Measurements from ENCODE around the gene ATP6AP1. TPM values are rescaled to one million over a fixed set of nuclear protein-coding genes. Genes with fewer than 3 reads are reported as not detected.

Gene ATP6AP1
- total and polyA plus RNA-seq, 2 experiments from 2014 or later: 37.7 to 52.1 TPM

DNA sequence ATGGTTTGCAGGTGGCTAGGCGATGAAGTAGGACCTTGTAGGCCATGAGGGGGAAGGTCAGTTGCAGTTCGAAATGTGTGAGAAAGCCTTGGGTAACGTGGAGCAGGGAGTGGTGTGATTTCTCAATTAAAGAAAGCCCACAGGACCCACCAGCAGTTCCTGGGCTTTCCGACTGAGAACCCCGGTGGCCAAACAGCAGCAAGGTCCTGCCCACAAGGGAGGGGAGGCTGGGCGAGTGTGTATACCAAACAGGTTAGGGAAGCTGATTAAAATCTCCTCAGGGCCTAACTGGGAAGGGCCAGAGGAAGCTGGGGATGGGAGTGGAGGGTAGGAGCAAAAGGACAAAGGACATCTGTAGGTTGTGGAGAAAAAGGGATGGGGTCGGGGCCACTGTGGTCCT is 2.4 kb downstream of the ATP6AP1 start:
- Histone ChIP-seq H4K20me1 (replicated peaks; ENCODE audit: insufficient read depth) (no peaks in the 10 kb centered on the region), H3K4me1 (ENCODE audit: insufficient read depth) (no peaks in the 10 kb centered on the region; the same call in 1 of the 2 replicates), H2AFZ (no peak overlapping the region), H3K27me3 (ENCODE audit: insufficient read depth) (no peaks in the 10 kb centered on the region), H3F3A (replicated peaks; ENCODE audit: low read depth) (no peaks in the 10 kb centered on the region), H3K27ac (ENCODE audit: low read depth) (no peak overlapping the region), H3K4me2 (no peak overlapping the region), H3K79me2 (replicated peaks; ENCODE audit: insufficient read depth) (peaks cover 11% of the 10 kb centered on the region), H3K9me2 (ENCODE audit: insufficient read depth) (no peaks in the 10 kb centered on the region), H3K4me3 (no peak overlapping the region), H3K36me3 (ENCODE audit: insufficient read depth) (no peaks in the 10 kb centered on the region)
- peak overlapping the region; percentile 85; the same call in 1 of the 2 replicates for H3K27ac Mint-ChIP-seq
- DNase-seq (ENCODE audit: low spot score) (no peak), ATAC-seq (no peak)
- H3K27me3 Mint-ChIP-seq (ENCODE audit: insufficient read depth, low read depth, poor library complexity): peaks cover 4% of the 10 kb centered on the region
- H3K9me3 Mint-ChIP-seq: no peaks in the 10 kb centered on the region
- TF ChIP-seq JUNB (IDR thresholded peaks at IDR 0.05; ENCODE audit: unreplicated experiment): no peak
- no peak for TF ChIP-seq EZH2 (IDR thresholded peaks at IDR 0.05; ENCODE audit: low read depth, unreplicated experiment)
- TF ChIP-seq, protein P1, sequence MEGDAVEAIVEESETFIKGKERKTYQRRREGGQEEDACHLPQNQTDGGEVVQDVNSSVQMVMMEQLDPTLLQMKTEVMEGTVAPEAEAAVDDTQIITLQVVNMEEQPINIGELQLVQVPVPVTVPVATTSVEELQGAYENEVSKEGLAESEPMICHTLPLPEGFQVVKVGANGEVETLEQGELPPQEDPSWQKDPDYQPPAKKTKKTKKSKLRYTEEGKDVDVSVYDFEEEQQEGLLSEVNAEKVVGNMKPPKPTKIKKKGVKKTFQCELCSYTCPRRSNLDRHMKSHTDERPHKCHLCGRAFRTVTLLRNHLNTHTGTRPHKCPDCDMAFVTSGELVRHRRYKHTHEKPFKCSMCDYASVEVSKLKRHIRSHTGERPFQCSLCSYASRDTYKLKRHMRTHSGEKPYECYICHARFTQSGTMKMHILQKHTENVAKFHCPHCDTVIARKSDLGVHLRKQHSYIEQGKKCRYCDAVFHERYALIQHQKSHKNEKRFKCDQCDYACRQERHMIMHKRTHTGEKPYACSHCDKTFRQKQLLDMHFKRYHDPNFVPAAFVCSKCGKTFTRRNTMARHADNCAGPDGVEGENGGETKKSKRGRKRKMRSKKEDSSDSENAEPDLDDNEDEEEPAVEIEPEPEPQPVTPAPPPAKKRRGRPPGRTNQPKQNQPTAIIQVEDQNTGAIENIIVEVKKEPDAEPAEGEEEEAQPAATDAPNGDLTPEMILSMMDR (conservative IDR thresholded peaks at IDR 0.05; ENCODE audit: low read depth in 2 of 2): no peak
- no peak for TF ChIP-seq ZNF331 (CRISPR knock-in tag; IDR thresholded peaks at IDR 0.05; ENCODE audit: low read depth)
- TF ChIP-seq, protein P2, sequence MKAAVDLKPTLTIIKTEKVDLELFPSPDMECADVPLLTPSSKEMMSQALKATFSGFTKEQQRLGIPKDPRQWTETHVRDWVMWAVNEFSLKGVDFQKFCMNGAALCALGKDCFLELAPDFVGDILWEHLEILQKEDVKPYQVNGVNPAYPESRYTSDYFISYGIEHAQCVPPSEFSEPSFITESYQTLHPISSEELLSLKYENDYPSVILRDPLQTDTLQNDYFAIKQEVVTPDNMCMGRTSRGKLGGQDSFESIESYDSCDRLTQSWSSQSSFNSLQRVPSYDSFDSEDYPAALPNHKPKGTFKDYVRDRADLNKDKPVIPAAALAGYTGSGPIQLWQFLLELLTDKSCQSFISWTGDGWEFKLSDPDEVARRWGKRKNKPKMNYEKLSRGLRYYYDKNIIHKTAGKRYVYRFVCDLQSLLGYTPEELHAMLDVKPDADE (IDR thresholded peaks at IDR 0.05): no peak
- TF ChIP-seq ZNF114 (CRISPR knock-in tag; IDR thresholded peaks at IDR 0.05): no peak
- no peak for TF ChIP-seq NANOG (IDR thresholded peaks at IDR 0.05; ENCODE audit: borderline replicate concordance)
- TF ChIP-seq, protein P3, sequence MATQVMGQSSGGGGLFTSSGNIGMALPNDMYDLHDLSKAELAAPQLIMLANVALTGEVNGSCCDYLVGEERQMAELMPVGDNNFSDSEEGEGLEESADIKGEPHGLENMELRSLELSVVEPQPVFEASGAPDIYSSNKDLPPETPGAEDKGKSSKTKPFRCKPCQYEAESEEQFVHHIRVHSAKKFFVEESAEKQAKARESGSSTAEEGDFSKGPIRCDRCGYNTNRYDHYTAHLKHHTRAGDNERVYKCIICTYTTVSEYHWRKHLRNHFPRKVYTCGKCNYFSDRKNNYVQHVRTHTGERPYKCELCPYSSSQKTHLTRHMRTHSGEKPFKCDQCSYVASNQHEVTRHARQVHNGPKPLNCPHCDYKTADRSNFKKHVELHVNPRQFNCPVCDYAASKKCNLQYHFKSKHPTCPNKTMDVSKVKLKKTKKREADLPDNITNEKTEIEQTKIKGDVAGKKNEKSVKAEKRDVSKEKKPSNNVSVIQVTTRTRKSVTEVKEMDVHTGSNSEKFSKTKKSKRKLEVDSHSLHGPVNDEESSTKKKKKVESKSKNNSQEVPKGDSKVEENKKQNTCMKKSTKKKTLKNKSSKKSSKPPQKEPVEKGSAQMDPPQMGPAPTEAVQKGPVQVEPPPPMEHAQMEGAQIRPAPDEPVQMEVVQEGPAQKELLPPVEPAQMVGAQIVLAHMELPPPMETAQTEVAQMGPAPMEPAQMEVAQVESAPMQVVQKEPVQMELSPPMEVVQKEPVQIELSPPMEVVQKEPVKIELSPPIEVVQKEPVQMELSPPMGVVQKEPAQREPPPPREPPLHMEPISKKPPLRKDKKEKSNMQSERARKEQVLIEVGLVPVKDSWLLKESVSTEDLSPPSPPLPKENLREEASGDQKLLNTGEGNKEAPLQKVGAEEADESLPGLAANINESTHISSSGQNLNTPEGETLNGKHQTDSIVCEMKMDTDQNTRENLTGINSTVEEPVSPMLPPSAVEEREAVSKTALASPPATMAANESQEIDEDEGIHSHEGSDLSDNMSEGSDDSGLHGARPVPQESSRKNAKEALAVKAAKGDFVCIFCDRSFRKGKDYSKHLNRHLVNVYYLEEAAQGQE (IDR thresholded peaks at IDR 0.05; ENCODE audit: unreplicated experiment): no peak
- TF ChIP-seq, protein P4, sequence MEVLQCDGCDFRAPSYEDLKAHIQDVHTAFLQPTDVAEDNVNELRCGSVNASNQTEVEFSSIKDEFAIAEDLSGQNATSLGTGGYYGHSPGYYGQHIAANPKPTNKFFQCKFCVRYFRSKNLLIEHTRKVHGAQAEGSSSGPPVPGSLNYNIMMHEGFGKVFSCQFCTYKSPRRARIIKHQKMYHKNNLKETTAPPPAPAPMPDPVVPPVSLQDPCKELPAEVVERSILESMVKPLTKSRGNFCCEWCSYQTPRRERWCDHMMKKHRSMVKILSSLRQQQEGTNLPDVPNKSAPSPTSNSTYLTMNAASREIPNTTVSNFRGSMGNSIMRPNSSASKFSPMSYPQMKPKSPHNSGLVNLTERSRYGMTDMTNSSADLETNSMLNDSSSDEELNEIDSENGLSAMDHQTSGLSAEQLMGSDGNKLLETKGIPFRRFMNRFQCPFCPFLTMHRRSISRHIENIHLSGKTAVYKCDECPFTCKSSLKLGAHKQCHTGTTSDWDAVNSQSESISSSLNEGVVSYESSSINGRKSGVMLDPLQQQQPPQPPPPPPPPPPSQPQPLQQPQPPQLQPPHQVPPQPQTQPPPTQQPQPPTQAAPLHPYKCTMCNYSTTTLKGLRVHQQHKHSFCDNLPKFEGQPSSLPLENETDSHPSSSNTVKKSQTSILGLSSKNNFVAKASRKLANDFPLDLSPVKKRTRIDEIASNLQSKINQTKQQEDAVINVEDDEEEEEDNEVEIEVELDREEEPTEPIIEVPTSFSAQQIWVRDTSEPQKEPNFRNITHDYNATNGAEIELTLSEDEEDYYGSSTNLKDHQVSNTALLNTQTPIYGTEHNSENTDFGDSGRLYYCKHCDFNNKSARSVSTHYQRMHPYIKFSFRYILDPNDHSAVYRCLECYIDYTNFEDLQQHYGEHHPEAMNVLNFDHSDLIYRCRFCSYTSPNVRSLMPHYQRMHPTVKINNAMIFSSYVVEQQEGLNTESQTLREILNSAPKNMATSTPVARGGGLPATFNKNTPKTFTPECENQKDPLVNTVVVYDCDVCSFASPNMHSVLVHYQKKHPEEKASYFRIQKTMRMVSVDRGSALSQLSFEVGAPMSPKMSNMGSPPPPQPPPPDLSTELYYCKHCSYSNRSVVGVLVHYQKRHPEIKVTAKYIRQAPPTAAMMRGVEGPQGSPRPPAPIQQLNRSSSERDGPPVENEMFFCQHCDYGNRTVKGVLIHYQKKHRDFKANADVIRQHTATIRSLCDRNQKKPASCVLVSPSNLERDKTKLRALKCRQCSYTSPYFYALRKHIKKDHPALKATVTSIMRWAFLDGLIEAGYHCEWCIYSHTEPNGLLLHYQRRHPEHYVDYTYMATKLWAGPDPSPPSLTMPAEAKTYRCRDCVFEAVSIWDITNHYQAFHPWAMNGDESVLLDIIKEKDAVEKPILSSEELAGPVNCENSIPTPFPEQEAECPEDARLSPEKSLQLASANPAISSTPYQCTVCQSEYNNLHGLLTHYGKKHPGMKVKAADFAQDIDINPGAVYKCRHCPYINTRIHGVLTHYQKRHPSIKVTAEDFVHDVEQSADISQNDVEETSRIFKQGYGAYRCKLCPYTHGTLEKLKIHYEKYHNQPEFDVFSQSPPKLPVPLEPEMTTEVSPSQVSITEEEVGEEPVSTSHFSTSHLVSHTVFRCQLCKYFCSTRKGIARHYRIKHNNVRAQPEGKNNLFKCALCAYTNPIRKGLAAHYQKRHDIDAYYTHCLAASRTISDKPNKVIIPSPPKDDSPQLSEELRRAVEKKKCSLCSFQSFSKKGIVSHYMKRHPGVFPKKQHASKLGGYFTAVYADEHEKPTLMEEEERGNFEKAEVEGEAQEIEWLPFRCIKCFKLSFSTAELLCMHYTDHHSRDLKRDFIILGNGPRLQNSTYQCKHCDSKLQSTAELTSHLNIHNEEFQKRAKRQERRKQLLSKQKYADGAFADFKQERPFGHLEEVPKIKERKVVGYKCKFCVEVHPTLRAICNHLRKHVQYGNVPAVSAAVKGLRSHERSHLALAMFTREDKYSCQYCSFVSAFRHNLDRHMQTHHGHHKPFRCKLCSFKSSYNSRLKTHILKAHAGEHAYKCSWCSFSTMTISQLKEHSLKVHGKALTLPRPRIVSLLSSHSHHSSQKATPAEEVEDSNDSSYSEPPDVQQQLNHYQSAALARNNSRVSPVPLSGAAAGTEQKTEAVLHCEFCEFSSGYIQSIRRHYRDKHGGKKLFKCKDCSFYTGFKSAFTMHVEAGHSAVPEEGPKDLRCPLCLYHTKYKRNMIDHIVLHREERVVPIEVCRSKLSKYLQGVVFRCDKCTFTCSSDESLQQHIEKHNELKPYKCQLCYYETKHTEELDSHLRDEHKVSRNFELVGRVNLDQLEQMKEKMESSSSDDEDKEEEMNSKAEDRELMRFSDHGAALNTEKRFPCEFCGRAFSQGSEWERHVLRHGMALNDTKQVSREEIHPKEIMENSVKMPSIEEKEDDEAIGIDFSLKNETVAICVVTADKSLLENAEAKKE (CRISPR knock-in tag; IDR thresholded peaks at IDR 0.05): no peak
- no peak overlapping the region; the same call in 2 of the 3 replicates for H3K4me3 Mint-ChIP-seq
- H3K4me1 Mint-ChIP-seq: peaks cover 19% of the 10 kb centered on the region
- H3K36me3 Mint-ChIP-seq (ENCODE audit: low read depth): peaks cover 20% of the 10 kb centered on the region
